Loucy (cell line): ENCODE results near the gene SYT1.

Experiments used
- CTCF ChIP-seq: fragments of 200-600 bp; sonication (generic); conservative IDR thresholded peaks from 2 replicates; pipeline ENCODE4 v1.5.1; 2014; ENCODE audit warnings: mild to moderate bottlenecking, antibody characterized with exemption, low read length
- EZH2phosphoT487 ChIP-seq: fragments of 200-600 bp; IDR thresholded peaks from 2 replicates; pipeline ENCODE4 v1.6.1; 2018; ENCODE audit warnings: antibody characterized with exemption, mild to moderate bottlenecking, moderate library complexity, borderline replicate concordance

- no peak for TF ChIP-seq CTCF
- TF ChIP-seq EZH2phosphoT487: no peak
These were observed 204.4 kb downstream of the SYT1 start for GRCh38 chr12:79069009-79069408.
